H4 (cell line): ENCODE measurements around the gene MAG. TPM values are rescaled to one million over a fixed set of nuclear protein-coding genes. Genes with fewer than 3 reads are reported as not detected.

Experiments used
- DNase-seq: peaks from one replicate; pipeline ENCODE4 v3.0.0-alpha.2; 2015; ENCODE audit warnings: low spot score
- total RNA-seq: library from RNA; depleted of rRNA; stranded (reverse); fragments of >200 nt; shearing (Covaris generic); gene quantifications from 2 replicates; pipeline ENCODE4 v1.2.3, GENCODE V29; 2014

MAG gene
- total RNA-seq, 1 experiment from 2014 or later = not detected

DNA sequence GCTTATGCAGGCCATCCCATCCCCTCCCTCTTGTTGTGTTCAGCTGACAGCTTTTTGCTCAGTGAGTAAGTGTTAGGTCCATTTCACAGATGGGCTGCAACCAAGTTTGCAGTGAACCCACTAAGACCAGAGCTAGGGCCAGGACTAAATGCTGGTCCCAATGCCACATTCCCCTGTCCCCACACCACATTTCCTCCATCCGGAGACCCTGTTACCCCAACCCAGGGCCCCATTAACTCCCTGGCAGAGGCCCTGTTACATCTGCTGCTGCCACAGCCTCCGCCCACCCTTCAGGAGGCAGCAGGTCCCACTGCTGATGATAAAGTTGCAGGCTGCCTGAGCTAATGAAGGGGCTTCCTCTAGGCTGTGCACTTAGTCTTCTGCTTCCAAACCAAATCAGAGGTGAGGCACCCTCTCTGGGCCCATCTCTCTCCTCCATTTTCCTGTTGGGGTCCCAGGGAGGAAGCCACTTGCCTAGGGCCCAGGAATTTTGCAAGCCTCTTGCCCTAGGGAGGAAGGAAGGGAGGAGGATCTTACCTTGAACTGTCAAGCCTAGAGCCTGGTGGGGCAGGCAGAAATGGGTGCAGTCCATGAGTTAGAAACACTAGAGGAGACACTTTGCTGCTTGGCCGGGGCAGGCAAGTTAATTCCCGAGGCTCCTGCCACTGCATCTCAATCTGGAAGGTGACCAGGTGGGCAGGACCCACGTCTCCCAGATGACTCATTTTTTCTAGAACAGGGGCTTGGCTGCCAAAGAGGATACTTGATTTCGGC lies 26.6 kb upstream of the MAG start:
- DNase-seq = peak; percentile 14

DNA sequence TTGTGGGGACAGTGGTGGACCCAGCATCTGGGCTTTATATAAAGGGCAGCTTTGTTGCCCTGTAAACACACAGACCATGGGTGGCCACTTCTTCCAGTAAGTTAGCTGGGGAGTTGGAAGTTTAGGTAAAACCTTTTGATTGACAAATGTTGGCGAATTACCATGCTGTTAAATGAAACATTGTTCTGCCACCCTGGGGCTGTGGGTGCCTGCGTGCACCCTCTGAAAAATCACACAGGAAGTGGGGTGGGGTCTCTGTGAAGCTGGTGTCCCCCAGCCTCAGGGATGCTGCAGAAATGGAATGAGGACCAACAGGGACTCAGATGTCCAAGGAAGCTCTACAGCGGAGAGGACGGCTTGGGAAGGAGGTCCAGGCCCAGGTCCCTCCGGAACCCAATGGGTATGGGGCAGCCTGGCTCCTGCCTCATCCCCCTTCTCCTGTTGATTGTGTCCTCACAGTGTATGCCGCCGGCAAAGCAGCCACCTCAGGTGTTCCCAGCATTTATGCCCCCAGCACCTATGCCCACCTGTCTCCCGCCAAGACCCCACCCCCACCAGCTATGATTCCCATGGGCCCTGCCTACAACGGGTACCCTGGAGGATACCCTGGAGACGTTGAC lies 26.0 kb upstream of the MAG start:
- no peak for DNase-seq

DNA sequence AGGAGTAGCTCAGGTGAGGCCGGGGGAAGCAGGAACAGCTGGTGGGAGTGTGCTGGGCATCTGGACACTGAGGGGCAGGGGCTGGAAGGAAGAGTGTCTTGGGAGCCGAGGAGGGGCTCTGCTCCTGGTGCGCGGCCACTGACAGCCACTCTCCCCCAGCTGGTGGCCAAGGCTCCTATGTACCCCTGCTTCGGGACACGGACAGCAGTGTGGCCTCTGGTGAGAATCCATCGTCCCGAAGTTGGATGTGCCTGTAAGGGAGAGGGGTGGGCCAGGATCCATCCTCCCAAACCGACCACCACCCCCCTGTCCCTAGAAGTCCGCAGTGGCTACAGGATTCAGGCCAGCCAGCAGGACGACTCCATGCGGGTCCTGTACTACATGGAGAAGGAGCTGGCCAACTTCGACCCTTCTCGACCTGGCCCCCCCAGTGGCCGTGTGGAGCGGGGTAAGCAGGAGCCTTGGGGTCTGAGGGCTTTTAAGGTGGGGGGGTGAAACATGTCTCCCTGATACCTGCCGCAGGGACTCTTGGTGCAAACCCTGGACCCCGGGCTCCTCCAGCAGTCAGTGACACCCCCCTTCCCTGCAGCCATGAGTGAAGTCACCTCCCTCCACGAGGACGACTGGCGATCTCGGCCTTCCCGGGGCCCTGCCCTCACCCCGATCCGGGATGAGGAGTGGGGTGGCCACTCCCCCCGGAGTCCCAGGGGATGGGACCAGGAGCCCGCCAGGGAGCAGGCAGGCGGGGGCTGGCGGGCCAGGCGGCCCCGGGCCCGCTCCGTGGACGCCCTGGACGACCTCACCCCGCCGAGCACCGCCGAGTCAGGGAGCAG lies 25.2 kb upstream of the MAG start:
- no peak for DNase-seq

DNA sequence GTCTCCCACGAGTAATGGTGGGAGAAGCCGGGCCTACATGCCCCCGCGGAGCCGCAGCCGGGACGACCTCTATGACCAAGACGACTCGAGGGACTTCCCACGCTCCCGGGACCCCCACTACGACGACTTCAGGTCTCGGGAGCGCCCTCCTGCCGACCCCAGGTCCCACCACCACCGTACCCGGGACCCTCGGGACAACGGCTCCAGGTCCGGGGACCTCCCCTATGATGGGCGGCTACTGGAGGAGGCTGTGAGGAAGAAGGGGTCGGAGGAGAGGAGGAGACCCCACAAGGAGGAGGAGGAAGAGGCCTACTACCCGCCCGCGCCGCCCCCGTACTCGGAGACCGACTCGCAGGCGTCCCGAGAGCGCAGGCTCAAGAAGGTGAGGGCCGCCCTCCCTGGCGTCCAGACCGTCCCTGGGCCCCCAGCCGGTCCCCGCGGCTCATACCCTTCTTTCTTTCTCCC lies 24.6 kb upstream of the MAG start:
- no peak for DNase-seq

DNA sequence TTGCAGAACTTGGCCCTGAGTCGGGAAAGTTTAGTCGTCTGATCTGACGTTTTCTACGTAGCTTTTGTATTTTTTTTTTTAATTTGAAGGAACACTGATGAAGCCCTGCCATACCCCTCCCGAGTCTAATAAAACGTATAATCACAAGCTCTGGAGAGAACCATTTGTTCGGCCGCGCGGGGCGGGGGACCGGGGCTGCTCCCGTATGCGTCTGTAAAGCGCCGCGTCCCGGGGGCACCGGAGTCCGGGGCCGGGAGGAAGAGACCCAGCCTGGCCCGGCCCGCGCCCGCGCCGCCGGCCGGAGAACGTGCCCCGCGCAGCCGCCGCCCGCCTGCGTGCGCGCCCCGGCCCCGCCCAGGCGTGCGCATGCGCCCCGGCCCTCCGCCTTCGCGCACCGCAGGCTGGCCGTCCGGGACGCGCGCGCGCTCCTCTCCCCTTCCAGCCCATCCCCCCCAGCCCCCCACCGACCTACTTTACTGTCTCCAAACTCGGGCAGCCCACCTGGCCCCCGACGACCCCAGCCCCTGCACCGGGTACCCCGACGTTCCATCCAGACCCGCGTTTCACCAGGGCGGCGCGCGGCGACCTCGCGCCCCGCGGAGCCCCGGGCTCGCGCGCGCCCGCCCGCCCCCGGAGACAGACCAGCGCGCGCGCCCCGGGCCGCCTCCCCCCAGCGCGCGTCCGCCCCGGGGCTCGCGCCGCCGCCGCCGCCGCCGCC lies 24.0 kb upstream of the MAG start:
- peak; percentile 61 for DNase-seq

DNA sequence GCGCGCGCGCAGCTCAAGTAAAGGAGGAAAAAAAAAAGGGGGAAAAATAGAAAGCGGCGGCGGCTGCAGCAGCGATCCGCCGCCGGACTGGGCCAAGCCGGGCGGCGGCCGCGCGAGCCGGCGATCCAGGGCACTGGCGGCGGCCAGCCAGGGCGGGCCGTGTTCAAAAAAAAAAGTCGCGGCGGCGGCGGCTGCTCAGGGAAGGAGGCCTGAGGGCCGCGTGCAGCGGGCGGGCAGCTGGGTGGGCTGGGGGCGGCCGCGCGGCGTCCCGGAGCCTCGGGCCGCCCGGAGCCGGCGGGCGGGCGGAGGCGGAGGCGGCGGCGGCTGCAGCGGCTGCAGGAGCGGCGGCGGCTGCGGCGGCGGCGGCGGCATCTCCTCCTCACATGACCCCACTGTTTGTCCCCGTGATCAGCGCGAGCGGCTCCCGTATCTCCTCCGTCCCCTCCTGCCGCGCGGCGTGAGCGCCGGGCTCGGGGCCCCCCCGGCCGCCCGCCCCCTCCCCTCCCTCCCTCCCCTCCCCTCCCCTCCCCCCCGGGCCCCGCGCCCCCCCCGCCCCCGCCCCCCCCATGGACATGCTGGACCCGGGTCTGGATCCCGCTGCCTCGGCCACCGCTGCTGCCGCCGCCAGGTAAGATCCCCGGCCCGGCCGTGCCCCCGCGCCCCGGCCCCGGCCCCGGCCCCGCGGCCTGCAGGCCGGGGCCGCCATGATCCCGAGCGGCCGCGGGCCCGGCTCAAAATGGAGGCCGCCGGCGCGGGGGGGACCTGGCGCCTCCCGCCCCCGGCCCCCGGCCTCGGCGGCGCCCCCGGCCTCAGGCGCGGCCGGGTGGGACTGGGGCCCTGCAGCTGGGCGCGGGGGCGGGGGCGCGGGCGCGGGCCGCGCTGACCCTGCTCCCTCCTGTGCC lies 23.2 kb upstream of the MAG start, which contains the start of gene USF2:
Gene USF2 (plus strand): TSS at position 427 of the 902 bp plus-strand sequence. CDS start 140 bp downstream, at position 567.
- DNase-seq = peak; percentile 94

DNA sequence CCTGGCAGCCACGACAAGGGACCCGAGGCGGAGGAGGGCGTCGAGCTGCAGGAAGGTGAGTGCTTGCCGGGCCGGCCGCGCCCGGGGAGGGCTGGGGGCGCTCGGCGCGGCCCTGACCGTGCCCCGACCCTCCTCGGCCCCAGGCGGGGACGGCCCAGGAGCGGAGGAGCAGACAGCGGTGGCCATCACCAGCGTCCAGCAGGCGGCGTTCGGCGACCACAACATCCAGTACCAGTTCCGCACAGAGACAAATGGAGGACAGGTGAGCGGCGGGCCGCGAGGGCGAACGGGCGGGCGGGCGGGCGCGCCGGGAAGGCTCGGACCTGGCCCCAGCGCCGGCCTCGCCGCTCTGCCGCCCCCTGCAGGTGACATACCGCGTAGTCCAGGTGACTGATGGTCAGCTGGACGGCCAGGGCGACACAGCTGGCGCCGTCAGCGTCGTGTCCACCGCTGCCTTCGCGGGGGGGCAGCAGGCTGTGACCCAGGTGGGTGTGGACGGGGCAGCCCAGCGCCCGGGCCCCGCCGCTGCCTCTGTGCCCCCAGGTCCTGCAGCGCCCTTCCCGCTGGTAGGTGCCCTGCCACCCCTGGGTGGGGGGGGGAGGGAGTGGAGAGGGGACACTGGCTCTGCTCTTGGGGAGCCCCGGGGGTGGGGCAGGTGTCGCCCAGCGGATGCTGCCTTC lies 22.4 kb upstream of the MAG start:
- peak; percentile 93 for DNase-seq

DNA sequence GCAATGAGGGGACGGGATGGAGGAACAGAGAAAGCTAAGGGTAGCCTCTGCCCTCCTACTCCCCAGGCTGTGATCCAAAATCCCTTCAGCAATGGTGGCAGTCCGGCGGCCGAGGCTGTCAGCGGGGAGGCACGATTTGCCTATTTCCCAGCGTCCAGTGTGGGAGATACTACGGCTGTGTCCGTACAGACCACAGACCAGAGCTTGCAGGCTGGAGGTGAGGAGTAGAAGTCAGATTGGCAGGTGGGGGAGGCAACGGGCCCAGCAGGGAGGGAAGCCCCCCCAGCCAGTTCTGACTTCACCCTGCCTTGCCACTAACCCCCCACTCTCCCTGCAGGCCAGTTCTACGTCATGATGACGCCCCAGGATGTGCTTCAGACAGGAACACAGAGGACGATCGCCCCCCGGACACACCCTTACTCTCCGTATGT lies 21.6 kb upstream of the MAG start:
- no peak for DNase-seq

DNA sequence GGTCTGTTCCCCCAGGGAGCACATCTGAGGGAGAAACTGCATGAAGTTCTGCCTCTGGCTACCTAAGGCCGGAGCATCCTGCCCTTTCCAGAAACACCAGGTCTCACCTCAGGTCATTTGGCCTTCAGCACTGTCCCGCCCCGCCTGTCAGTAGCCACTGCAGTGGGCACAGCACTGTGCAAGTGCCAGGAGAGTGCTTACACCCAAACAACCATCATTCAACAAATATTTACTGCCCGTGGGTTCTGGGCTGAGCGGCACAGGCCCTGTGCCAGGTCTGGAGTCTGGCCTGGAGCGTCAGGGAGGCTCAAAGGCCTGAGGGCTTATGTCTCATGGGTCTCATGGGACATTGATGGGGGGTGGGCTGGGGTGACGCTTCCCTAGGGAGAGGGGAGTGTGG lies 20.4 kb upstream of the MAG start:
- DNase-seq = no peak

DNA sequence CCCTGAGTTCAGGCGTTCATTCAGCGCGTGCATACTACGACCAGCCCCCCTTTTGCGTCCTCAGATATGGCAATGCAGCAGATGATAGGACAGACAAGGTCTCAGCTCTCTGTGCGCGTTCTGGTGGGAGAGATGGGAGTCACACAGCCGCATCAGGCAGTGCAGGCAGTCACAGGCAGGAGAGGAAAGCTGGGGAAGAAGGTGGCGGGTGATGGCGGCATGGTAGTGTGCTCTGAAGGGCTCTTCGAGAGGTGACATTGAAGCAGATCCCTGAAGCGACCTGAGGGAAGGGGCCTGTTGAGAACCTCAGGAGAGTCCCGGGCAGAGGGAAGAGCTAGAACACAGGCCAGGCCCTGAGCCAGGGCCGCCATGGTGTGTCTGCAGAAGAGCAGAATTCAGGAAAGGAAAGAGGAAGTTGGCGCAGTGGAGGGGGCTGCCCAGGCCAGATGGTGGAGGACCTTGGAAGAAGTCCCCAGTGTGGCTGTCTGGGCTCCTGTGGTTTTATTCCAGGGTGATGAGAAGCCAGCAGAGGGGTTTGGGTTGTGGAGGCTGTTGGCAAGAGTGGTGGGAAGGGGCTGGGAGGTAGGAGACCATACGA lies 19.7 kb upstream of the MAG start:
- no peak for DNase-seq

DNA sequence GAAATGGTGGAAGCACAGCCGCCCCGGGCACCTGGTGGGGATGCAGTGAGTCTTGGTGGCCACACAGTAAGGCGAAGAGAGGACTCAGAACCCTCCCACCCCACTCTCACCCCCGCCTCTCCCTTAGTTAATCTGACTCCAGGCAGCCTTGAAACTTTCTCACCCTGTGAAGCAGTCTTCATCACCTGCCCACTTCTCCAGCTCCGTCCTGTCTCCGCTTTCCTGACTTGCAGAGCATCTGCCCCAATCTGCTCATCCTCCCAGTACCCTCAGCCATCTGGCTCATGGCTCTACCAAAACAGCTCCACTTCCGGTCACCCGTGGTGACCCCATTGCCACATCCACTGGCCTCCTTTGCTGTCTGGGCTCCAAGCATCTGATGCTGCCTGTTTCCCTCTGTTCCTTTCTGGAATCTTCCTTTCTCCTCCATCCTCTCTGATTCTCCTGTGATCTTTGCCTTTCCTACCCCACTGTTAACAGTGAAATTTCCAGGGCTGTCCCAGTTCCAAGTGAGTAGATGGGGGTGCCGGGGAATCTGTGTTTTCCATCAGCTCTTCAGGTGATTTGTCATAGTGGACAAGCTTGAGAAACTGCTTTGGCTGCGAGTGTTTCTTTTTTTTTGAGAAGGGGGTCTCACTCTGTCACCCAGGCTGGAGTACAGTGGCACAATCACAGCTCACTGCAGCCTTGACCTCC lies 18.9 kb upstream of the MAG start:
- DNase-seq = no peak

DNA sequence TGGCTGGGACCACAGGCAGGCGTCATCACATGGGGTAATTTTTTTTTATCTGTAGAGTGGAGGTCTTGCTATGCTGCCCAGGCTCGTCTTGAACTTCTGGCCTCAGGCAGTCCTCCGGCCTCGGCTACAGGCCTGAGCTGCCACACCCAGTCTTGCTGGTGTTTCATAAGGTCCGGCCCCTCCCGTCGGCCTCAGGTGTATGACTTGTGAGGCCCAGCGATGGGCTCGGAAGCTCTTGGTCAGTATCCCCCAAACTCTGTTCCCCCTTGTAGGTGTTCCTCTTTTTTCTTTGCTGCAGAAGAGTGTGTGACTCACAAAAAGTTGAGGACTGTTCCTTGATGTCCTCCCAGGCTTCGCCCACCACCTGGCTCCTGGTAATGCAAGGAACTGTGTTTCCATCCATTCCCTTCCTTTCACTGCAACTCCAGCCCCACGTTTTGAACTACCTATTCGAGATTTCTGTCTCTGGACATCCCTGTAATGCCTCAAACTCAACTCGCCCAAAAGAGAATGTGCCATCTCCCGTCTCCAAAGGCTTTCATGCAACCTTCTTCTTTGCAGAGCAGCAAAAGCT lies 18.2 kb upstream of the MAG start:
- no peak for DNase-seq

DNA sequence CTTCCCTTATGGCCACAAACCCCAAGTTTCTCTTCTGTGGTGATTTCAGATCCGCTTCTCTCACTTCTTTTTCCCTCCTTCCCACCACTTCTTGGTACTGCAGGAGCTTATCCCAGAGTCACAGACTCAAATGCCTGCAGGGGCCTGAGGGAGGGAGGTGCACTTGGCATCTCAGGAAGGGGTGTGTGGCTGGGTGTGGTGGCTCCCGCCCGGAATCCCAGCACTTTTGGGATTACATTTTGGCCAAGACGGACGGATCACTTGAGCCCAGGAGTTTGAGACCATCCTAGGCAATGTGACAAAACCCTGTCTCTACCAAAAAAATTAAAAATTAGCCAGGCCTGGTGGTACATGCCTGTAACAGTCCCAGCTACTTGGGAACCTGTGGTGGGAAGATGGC lies 17.6 kb upstream of the MAG start:
- DNase-seq = no peak

DNA sequence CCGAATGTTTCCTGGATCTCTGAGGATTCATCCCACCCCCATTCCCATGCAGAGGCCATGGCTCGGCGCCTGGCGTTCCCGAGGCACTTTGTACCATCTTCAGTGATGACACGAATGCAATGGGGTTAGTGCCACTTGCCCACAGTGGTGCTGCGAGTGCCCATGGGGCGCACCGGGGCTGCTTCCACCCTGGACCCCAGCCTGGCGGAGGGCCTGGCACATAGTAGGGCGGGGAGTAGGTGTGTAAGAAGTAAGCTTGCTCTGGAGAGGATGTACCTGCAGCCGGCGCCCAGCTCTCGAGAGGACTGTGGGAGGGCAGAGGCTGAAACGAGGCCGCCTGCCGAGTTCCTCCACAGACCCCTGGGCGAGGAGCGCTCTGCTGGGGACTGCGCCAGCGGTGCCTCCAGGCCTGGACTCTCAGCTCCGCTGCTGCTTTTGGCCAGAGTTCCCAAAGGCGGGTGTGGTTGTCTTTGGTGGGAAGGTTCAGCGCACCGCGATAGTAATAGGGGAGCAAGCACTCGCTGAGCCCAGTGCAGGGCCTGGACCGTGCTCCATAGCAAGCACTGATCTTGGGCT lies 15.2 kb upstream of the MAG start:
- DNase-seq = no peak

DNA sequence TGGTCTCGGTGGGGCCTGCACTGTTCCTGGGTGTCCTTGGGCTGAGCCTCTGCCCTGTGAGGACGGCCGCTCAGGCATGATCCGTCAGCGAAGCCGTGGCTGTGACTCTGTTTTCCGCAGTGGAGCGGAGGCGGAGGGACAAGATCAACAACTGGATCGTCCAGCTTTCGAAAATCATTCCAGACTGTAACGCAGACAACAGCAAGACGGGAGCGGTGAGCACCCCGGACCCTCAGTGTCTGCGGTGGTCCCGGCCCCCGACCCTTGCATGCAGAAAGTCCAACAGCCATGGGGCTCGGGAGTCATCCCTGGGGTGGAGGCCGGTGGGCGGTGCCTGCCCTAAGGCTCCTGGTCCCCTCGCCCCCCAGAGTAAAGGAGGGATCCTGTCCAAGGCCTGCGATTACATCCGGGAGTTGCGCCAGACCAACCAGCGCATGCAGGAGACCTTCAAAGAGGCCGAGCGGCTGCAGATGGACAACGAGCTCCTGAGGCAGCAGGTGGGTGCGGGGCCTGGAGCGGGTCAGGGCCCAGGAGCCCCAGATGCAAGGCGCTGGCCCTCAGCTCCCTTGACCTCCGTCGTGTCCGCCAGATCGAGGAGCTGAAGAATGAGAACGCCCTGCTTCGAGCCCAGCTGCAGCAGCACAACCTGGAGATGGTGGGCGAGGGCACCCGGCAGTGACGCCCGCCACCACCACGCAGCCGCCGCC lies 13.2 kb upstream of the MAG start:
- DNase-seq = no peak

DNA sequence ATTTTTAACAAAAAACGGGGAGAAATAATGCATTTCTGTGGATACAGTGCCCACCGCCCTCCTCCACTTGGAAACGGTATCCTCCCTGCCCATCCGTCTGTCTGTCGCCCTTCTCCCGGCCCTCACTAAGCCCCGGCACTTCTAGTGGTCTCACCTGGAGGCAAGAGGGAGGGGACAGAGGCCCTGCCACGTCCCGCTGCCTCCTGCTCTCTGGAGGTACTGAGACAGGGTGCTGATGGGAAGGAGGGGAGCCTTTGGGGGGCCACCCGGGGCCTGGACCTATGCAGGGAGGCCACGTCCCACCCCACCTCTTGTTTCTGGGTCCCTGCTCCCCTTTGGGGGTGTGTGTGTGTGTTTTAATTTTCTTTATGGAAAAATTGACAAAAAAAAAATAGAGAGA lies 12.6 kb upstream of the MAG start:
- DNase-seq = no peak

DNA sequence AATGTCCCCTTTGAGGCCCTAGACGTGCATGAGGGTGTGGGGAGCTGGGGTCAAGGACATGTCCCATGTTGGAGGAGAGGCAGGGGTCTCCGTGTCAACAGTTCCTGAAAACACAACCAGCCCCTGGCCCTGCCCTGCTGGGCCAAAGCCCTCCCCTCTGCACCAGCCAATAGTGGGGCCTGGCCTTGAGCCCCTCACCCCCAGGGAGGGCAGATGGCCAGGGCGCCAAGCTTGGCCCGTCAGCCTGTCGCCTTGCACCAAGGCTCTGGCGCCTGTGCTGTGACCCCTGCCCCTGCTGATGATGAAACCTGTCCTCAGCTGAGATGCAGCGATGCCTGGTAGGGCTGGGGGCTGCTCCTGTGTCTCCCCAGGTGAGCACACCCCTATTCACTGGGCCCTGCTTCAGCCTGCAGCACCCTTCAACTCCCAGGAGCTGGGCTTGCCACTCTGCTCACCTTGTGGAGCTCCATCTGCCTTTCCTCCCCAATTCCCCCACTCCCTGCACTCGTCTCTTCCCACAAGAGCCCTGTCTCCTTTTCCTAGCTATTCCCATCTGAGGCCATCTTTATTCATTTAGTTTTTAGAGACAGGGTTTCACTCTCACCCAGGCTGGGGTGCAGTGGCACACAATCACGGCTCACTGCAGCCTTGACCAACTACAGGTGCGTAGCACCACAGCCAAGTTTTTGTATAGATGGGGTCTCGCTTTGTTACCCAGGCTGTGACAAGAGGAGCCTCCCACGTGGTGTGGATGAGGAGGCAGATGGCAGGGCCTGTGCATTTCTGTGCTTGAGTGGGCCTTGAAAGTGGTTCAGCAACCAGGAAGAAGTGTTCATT lies 11.8 kb upstream of the MAG start:
- no peak for DNase-seq
